ENCODE data around the gene EDEM3. TPM values are rescaled to one million over a fixed set of nuclear protein-coding genes. Genes with fewer than 3 reads are reported as not detected.

The EDEM3 gene
- 53.2 and 57.7 TPM in 2 replicates for total RNA-seq (2012; rRNA removed)

GRCh38 chr1:184754476-184755225 is at the start of gene EDEM3:
TSS of gene EDEM3 (minus strand) at chr1:184754858. CDS start at chr1:184754646, 212 bp downstream.
- Histone ChIP-seq H3K4me3 (ENCODE audit: low read length) (peak within 1 kb of the TSS; percentile 95), H3K27me3 (ENCODE audit: control insufficient read depth, insufficient read depth, low read length) (no peaks in the 10 kb centered on the region), H3K9me3 (replicated peaks; ENCODE audit: low read length) (no peaks in the 10 kb centered on the region), H3K9ac (ENCODE audit: low read depth, low read length) (peak within 1 kb of the TSS; percentile 94), H3K4me1 (ENCODE audit: control insufficient read depth, insufficient read depth, low read length) (peaks cover 16% of the 10 kb centered on the region), H3K4me2 (ENCODE audit: low read length) (peak within 1 kb of the TSS; percentile 89), H3K36me3 (ENCODE audit: insufficient read depth, low read length) (no peaks in the 10 kb centered on the region)

- H3K4me2 ChIP-seq (ENCODE audit: low read length), result no peak overlapping the region
- H3K4me3 ChIP-seq (ENCODE audit: low read length), result no peak overlapping the region
- no peak overlapping the region for H3K9ac ChIP-seq (ENCODE audit: low read depth, low read length)
- no peaks in the 10 kb centered on the region for H3K36me3 ChIP-seq (ENCODE audit: insufficient read depth, low read length)
- H3K9me3 ChIP-seq (replicated peaks; ENCODE audit: low read length), result no peaks in the 10 kb centered on the region
- H3K4me1 ChIP-seq (ENCODE audit: control insufficient read depth, insufficient read depth, low read length), result peaks cover 20% of the 10 kb centered on the region
- no peaks in the 10 kb centered on the region for H3K27me3 ChIP-seq (ENCODE audit: control insufficient read depth, insufficient read depth, low read length)
Measured at GRCh38 chr1:184804220-184804619, 49.6 kb upstream of the EDEM3 start.

GRCh38 chr1:184803180-184803492 is 48.5 kb upstream of the EDEM3 start:
- Histone ChIP-seq H3K4me3 (ENCODE audit: low read length) (no peak overlapping the region), H3K9me3 (replicated peaks; ENCODE audit: low read length) (no peaks in the 10 kb centered on the region), H3K9ac (ENCODE audit: low read depth, low read length) (no peak overlapping the region), H3K27me3 (ENCODE audit: control insufficient read depth, insufficient read depth, low read length) (no peaks in the 10 kb centered on the region), H3K4me1 (ENCODE audit: control insufficient read depth, insufficient read depth, low read length) (peaks cover 20% of the 10 kb centered on the region), H3K36me3 (ENCODE audit: insufficient read depth, low read length) (no peaks in the 10 kb centered on the region), H3K4me2 (ENCODE audit: low read length) (no peak overlapping the region)

- H3K27me3 ChIP-seq (ENCODE audit: control insufficient read depth, insufficient read depth, low read length), result no peaks in the 10 kb centered on the region
- H3K36me3 ChIP-seq (ENCODE audit: insufficient read depth, low read length), result no peaks in the 10 kb centered on the region
- H3K4me2 ChIP-seq (ENCODE audit: low read length), result no peak overlapping the region
- H3K9me3 ChIP-seq (replicated peaks; ENCODE audit: low read length), result no peaks in the 10 kb centered on the region
- H3K4me1 ChIP-seq (ENCODE audit: control insufficient read depth, insufficient read depth, low read length), result peaks cover 20% of the 10 kb centered on the region
- H3K9ac ChIP-seq (ENCODE audit: low read depth, low read length), result no peak overlapping the region
- H3K4me3 ChIP-seq (ENCODE audit: low read length), result no peak overlapping the region
Measured at GRCh38 chr1:184802354-184803179, 47.9 kb upstream of the EDEM3 start.

GRCh38 chr1:184801503-184801902 is 46.8 kb upstream of the EDEM3 start:
- H3K9ac ChIP-seq (ENCODE audit: low read depth, low read length), result no peak overlapping the region
- no peaks in the 10 kb centered on the region for H3K36me3 ChIP-seq (ENCODE audit: insufficient read depth, low read length)
- H3K27me3 ChIP-seq (ENCODE audit: control insufficient read depth, insufficient read depth, low read length), result no peaks in the 10 kb centered on the region

GRCh38 chr1:184800876-184801275 is 46.2 kb upstream of the EDEM3 start:
- Histone ChIP-seq H3K9me3 (replicated peaks; ENCODE audit: low read length) (no peaks in the 10 kb centered on the region), H3K9ac (ENCODE audit: low read depth, low read length) (no peak overlapping the region), H3K4me2 (ENCODE audit: low read length) (no peak overlapping the region), H3K27me3 (ENCODE audit: control insufficient read depth, insufficient read depth, low read length) (no peaks in the 10 kb centered on the region), H3K36me3 (ENCODE audit: insufficient read depth, low read length) (no peaks in the 10 kb centered on the region), H3K4me3 (ENCODE audit: low read length) (no peak overlapping the region), H3K4me1 (ENCODE audit: control insufficient read depth, insufficient read depth, low read length) (peaks cover 20% of the 10 kb centered on the region)

More at GRCh38 chr1:184801503-184801902, 46.8 kb upstream of the EDEM3 start:
- no peak overlapping the region for H3K4me2 ChIP-seq (ENCODE audit: low read length)
- H3K4me1 ChIP-seq (ENCODE audit: control insufficient read depth, insufficient read depth, low read length), result peaks cover 20% of the 10 kb centered on the region
- no peaks in the 10 kb centered on the region for H3K9me3 ChIP-seq (replicated peaks; ENCODE audit: low read length)
- no peak overlapping the region for H3K4me3 ChIP-seq (ENCODE audit: low read length)

- peaks cover 30% of the 10 kb centered on the region for H3K4me1 ChIP-seq (ENCODE audit: control insufficient read depth, insufficient read depth, low read length)
- no peaks in the 10 kb centered on the region for H3K9me3 ChIP-seq (replicated peaks; ENCODE audit: low read length)
- H3K4me3 ChIP-seq (ENCODE audit: low read length), result no peak overlapping the region
- H3K4me2 ChIP-seq (ENCODE audit: low read length), result no peak overlapping the region
- H3K36me3 ChIP-seq (ENCODE audit: insufficient read depth, low read length), result no peaks in the 10 kb centered on the region
- H3K9ac ChIP-seq (ENCODE audit: low read depth, low read length), result no peak overlapping the region
- H3K27me3 ChIP-seq (ENCODE audit: control insufficient read depth, insufficient read depth, low read length), result no peaks in the 10 kb centered on the region
Measured at GRCh38 chr1:184793967-184794366, 39.3 kb upstream of the EDEM3 start.

GRCh38 chr1:184792450-184792969 is 37.9 kb upstream of the EDEM3 start:
- peak overlapping the region; percentile 39 for H3K4me3 ChIP-seq (ENCODE audit: low read length)
- no peaks in the 10 kb centered on the region for H3K27me3 ChIP-seq (ENCODE audit: control insufficient read depth, insufficient read depth, low read length)
- H3K9ac ChIP-seq (ENCODE audit: low read depth, low read length), result peak overlapping the region; percentile 77
- peak overlapping the region; percentile 70 for H3K4me2 ChIP-seq (ENCODE audit: low read length)
- no peaks in the 10 kb centered on the region for H3K36me3 ChIP-seq (ENCODE audit: insufficient read depth, low read length)
- H3K9me3 ChIP-seq (replicated peaks; ENCODE audit: low read length), result no peaks in the 10 kb centered on the region
- H3K4me1 ChIP-seq (ENCODE audit: control insufficient read depth, insufficient read depth, low read length), result peaks cover 30% of the 10 kb centered on the region

GRCh38 chr1:184791550-184791900 is 36.9 kb upstream of the EDEM3 start:
- Histone ChIP-seq H3K4me3 (ENCODE audit: low read length) (no peak overlapping the region), H3K9ac (ENCODE audit: low read depth, low read length) (peak overlapping the region; percentile 77), H3K4me1 (ENCODE audit: control insufficient read depth, insufficient read depth, low read length) (peaks cover 30% of the 10 kb centered on the region), H3K4me2 (ENCODE audit: low read length) (peak overlapping the region; percentile 70), H3K9me3 (replicated peaks; ENCODE audit: low read length) (no peaks in the 10 kb centered on the region), H3K36me3 (ENCODE audit: insufficient read depth, low read length) (no peaks in the 10 kb centered on the region), H3K27me3 (ENCODE audit: control insufficient read depth, insufficient read depth, low read length) (no peaks in the 10 kb centered on the region)

- Histone ChIP-seq H3K4me2 (ENCODE audit: low read length) (no peak overlapping the region), H3K36me3 (ENCODE audit: insufficient read depth, low read length) (no peaks in the 10 kb centered on the region), H3K9ac (ENCODE audit: low read depth, low read length) (peak overlapping the region; percentile 42), H3K27me3 (ENCODE audit: control insufficient read depth, insufficient read depth, low read length) (no peaks in the 10 kb centered on the region), H3K9me3 (replicated peaks; ENCODE audit: low read length) (no peaks in the 10 kb centered on the region), H3K4me1 (ENCODE audit: control insufficient read depth, insufficient read depth, low read length) (peaks cover 30% of the 10 kb centered on the region), H3K4me3 (ENCODE audit: low read length) (no peak overlapping the region)
Measured at GRCh38 chr1:184790642-184791549, 36.2 kb upstream of the EDEM3 start.

GRCh38 chr1:184789884-184790283 is 35.2 kb upstream of the EDEM3 start:
- Histone ChIP-seq H3K9me3 (replicated peaks; ENCODE audit: low read length) (no peaks in the 10 kb centered on the region), H3K4me2 (ENCODE audit: low read length) (no peak overlapping the region), H3K9ac (ENCODE audit: low read depth, low read length) (no peak overlapping the region), H3K27me3 (ENCODE audit: control insufficient read depth, insufficient read depth, low read length) (no peaks in the 10 kb centered on the region), H3K4me3 (ENCODE audit: low read length) (no peak overlapping the region), H3K36me3 (ENCODE audit: insufficient read depth, low read length) (no peaks in the 10 kb centered on the region), H3K4me1 (ENCODE audit: control insufficient read depth, insufficient read depth, low read length) (peaks cover 30% of the 10 kb centered on the region)

All from skeletal muscle satellite cell (primary cell).